ENCODE data around the gene GAB1.

GAB1 gene

DNA sequence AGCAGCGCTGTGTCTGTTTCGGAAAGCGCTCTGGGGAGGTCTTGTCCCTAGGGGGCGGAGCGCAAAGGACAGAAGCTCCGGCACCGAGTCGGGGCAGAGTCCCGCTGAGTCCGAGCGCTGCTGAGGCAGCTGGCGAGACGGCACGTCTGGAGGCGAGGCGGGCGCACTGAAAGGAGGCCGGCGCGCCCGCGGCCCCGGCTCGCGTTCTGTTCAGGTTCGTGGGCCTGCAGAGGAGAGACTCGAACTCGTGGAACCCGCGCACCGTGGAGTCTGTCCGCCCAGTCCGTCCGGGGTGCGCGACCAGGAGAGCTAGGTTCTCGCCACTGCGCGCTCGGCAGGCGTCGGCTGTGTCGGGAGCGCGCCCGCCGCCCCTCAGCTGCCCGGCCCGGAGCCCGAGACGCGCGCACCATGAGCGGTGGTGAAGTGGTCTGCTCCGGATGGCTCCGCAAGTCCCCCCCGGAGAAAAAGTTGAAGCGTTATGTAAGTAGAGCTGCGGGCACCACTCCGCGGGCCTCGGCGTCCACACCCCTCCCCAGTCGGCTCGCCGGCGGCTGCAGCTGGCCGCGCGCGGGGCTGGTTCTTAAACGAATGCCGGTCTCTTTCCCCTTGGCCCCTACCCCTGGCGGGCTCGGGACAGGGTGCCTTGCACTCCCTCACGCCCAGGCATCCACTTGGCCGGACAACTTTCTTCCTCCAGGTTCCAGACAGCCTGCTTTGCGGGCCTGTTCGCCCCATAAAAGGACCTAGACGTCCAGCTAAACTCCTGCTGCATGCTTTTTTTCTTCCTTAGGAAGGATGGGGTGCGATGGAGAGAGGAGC is at the start of gene GAB1:
GAB1 (plus strand) TSS at position 96 of the 819 bp plus-strand sequence; CDS start at position 409, 313 bp downstream.
- DNase-seq (ENCODE audit: low read depth) = no peak

DNA sequence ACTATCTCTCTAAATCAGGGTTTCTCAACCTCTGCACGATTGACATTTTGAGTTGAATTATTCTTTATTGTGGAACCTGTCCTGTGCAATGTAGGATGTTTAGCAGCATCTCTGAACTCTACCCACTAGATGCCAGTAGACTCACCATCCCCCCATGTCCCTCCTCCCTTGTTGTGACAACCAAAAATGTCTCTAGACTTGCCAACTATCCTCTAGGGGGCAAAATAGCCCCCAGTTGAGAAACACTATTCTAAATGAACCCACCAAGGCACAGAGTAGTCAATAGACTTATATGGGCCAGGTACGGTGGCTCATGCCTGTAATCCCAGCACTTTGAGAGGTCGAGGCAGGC is 49.1 kb upstream of the GAB1 start:
- no peak for DNase-seq (ENCODE audit: low read depth)

DNA sequence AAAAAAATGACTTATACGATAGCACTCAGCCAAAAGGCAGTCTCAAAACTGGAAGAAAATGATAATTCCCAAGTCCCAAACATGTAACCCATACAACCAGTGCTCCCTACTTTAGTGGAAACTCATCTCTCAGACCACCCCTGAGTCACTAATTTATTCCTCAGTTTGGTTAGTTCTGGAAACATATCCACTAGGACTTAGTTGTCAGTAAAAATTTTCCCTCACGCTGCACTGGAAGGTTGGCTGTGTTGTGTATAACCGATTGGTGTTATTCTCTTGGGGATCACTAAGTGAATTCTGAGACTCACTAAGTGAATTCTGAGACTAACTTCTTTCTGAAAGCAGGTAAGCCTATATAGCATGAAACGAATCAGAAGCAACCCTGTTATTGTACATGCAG is 48.5 kb upstream of the GAB1 start:
- DNase-seq (ENCODE audit: low read depth) = no peak

DNA sequence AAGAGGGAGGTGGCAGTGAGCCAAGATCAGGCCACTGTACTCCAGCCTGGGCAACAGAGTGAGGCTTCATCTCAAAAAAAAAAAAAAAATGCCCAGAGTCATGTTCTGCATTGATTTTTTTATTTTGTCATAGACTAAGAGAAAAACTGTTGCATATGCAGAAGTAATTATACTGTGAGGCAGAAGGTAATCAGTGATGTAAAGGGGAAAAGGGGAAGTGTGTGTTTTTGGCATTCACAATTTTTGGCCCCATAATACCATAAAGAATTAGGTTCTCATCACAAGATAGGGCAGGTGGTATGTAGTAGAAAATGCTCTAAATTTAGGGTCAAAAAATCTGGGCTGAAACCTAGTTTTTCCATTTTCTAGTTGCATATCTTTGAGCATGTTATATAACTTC is 47.3 kb upstream of the GAB1 start:
- DNase-seq (ENCODE audit: low read depth) = no peak

DNA sequence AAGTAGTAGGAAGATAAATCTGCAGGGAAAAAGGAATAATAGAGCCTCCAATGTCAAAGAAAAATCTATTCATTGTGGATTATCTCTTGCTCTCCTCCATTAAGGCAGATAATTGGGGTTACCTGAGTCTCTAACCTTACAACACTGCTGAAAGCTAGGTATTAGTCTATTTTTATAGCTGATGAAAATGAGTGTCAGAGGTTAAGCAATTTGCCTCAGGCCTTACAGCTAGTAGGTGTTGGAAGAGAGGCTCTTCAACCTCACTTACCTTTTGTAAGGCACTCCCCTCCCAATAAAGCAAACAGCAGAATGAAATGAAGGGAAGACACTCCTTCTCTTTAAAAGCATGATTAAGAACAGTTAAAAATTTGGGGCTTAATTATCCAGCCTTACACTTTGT is 45.4 kb upstream of the GAB1 start:
- no peak for DNase-seq (ENCODE audit: low read depth)

DNA sequence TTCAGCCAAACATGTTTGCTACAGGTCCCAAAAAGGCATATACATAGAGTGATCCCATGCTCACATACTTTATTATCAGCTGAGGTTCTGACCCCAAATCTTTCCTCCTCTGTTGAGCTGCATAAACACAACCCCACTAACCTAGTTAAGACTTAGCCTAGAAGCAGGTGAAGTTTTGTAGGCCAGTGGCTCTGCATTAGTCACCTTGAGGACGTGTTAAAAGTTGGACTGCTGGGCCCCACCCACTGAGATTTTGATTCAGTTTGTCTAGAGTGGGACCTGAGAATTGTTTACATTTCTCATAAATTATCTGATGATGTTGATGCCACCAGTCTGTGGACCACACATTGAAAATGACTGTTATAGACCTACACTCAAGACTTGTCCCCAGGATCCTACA is 43.8 kb upstream of the GAB1 start:
- DNase-seq (ENCODE audit: low read depth) = no peak

DNA sequence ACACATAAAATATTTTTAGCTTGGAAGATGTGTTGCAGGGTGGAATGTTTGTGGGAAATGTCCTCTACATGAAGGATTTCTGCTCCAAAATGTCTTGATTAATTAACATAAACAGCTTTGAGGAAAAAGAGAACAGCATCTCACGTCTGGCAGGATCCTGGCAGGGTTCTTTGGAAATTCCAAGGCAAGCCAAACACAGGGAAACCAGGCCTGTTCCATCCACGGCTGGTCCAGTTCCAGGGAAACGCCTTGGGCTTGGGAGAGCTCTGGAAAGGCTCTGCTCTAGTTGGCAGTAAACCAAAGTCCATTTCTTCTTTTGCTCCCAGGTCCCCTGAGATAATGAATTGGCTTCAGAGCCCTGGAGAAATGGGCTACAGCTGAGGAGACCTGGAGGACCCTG is 42.4 kb upstream of the GAB1 start:
- DNase-seq (ENCODE audit: low read depth) = no peak

DNA sequence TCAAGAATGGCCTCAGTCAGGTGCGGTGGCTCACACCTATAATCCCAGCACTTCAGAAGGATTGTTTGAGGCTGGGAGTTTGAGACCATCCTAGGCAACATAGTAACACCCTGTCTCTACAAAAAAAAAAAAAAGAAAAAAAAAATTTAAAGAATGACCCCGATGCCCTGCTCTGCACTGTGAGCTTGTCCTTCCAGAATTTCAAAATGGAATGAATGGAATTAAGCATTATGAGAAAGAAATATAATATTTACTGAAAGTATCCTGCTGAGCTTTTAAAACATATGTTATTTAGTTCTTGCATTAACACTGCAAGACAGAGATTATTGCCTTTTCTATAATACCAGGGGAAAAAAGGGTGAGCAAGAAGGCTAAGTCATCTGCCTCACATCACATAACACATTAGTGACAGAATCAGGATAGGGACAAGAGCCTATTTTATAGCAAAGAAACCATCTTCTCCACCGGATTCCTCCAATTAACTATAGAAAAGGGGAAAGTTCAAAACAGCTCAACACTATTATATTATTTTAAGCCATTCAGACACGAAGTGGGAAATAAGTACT is 41.9 kb upstream of the GAB1 start:
- DNase-seq (ENCODE audit: low read depth) = no peak

DNA sequence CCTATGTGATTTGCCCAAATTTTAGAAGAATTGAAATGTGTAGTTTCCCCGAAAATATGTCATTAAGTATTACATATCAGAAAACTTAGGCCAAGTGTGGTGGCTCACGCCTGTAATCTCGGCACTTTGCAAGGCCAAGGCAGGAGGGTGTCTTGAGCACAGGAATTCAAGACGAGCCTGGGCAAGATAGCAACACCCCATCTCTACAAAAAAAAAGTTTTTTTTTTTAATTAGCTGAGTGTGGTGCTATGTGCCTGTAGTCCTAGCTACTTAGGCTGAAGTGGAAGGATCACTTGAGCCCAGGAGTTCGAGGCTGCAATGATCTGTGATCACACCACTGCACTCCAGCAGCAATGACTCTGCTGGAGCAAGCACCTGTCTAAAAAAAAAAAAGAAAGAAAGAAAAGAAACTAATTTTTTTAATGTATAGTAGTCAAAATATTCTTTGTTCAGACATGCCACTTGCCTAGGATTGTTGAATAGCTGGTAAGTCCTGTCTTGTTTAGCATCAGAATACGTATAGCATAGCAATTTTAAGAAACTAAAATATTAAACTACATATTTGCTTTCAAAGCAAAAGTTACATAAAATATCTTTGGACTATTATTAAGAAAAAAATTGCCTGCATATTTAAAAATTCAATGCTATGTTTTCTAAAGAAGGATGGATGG is 40.1 kb upstream of the GAB1 start:
- DNase-seq (ENCODE audit: low read depth) = no peak

DNA sequence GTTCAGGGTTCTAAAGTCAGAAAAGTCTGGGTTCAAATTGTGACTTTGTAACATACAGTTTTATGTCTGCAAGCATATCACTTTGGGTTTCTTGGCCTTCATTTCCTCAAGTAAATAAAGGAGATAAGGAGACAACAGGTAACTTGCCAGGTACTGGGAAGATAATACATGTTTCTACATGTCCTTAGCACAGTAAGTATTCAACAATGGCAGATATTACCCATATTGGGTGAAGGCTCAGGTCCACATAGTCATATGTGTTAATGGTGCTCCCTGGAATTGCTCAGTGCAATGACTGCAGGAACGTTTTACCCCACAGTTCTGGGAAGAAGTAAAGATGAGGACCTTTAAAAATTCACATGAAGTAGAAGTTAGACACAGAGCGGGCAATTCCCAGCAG is 35.8 kb upstream of the GAB1 start:
- no peak for DNase-seq (ENCODE audit: low read depth)

DNA sequence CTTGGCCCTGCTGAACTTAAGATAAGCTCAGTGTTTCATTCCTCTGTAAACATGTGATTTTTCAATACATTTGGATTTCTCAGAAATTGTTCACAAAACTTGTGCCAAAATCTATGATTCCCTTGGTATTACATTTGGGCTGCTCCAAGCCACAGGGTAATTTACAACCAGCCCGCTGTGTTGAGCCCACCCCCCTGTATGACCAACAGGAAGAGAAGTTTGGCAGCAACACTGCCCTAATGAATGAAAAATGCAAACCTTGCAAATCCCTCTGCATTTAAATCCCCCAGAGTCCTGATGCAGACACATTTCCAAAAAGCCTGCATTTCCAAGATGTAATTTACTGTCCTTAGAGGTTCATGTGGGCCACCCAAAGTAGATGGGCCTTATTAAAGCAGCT is 34.1 kb upstream of the GAB1 start:
- DNase-seq (ENCODE audit: low read depth) = no peak

DNA sequence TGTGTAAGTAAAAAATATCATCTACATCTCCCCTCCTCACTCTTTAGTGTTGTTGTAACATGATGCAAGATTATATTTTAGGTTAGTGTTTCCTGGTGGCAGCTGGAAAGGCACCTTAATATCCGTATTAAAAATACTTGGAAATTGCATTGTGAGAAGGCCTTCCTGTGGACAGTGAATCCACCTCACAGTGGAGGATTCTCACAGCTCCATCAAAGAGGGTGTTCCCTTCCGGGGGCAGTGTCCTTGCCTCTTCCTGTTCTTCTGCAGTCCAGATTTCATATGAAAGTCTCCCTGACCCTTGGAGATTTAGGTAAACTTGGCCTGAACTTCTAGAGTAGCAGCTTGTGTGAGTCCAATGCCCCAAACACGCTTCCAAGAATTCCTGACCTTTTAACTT is 29.9 kb upstream of the GAB1 start:
- no peak for DNase-seq (ENCODE audit: low read depth)

DNA sequence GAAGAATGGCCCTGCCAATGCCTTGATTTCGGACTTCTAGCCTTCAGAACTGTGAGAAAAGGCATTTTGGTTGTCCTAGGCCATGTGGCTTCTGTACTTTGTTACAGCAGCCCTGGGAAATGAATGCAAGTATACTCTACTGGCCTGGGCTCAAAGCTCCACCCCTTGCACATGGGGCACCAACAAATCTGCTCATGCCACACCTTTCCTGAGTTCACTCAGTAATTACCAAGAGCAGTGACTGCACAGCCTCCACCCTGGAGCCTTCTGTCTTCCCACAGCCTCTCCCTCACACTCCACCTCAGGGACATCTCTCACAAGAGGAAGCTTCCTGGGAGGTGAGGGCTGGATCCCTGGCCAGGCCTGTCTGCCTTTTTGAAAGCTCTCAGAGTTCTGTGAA is 29.1 kb upstream of the GAB1 start:
- no peak for DNase-seq (ENCODE audit: low read depth)

DNA sequence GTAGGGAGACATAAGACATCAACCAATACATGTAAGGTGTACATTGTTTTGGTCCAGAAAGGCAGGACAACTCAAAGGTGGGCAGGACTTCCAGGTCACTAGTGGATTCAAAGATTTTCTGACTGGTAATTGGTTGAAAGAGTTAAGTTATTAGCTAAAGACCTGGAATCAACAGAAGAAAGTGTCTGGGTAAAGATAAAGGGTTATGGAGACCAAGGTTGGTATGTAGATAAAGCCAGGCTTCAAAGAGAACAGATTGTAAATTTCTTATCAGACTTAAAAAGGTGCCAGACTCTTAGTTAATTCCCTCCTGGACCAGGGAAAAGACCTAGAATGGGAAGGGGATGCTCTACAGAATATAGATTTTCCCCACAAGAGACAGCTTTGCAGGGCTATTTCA is 28.3 kb upstream of the GAB1 start:
- no peak for DNase-seq (ENCODE audit: low read depth)

DNA sequence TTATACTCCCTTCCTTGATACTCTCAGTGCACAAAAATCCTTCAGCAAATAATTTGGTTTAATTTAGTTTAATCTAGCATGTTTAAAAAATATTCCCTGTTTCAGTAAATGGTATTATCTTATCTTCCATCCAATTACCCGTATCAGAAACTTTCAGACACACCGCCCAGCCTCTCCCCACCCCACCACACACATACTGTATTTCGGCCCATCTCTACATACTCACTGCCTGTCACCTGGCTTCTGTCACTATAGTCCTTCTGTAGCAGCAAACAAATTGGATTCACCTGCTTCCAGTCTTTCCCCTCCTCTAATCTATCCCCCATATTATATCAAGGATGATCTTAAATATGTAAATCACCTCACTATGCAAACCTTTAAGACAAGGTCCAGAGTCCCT is 24.8 kb upstream of the GAB1 start:
- no peak for DNase-seq (ENCODE audit: low read depth)

DNA sequence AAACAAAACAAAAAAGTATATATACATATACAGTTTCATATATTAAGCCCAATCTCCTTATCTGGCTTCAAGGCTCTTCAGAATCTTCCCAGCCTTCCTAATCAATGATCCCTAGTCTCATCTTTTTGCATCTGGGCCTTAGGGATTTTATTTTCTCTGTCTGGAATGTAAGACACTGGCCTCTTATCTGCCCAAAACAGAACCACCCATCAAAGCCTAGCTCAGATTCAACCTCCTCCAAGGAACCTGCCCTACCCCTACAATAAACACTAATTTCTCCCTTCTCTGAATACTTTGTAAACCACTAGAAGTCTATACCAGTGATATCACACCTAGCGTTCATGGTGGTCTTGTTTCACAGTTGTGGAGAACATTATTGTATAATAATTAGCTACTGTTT is 23.2 kb upstream of the GAB1 start:
- no peak for DNase-seq (ENCODE audit: low read depth)

DNA sequence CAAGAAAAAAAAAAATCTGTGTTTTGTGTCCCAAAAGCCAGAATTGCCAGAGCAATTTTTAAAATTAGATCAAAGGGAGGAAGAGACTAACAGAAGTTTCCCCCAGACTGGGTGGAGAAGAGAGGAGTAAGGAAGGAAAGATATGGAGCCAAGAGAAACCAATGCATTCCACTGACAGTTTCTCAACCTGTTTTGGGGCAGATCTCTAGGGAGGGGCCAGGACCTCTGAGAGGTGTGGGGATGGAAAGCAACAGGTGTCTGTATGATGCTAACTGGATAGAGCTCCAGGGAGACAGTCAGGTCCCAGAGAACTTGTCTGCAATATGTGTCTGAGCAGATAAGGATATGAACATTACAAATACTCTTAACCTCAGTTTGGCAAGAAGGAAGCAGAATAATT is 22.7 kb upstream of the GAB1 start:
- no peak for DNase-seq (ENCODE audit: low read depth)

DNA sequence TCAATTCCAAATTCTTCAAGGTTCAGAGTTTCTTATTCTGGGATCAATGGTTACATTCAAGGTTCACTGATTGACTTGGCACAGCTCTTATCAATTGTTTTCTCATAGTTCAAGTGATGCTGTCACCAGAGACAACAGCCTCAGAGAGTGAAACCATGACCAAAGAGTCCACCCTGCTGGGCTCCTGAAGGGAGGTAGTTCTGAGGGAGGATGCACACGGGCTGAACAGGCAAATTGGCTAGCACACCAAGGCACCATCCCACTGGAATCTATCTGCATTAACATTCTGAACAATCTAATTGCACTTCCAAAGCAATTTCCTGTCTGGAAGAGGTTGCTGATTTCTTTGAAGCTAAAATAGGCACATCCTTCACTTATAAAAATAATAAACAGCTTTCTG is 16.6 kb upstream of the GAB1 start:
- DNase-seq (ENCODE audit: low read depth) = no peak

DNA sequence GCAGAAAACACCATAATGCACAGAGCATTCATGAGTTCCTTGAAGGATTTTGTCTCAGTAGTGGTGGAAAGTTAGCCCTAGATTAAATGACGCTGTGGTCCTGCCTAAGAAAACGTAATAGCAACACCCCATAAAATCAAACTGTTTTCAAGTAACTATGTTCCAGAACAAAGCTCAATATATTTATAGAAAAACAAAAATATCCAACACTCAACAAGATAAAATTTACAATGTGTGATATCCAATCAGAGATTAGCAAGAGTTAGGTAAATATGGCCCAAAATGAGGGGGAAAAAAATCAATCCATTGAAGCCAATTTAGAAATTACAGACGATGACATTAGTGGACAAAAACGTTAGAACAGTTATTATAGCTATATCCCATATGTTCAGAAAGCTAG is 9.9 kb upstream of the GAB1 start:
- DNase-seq (ENCODE audit: low read depth) = no peak

DNA sequence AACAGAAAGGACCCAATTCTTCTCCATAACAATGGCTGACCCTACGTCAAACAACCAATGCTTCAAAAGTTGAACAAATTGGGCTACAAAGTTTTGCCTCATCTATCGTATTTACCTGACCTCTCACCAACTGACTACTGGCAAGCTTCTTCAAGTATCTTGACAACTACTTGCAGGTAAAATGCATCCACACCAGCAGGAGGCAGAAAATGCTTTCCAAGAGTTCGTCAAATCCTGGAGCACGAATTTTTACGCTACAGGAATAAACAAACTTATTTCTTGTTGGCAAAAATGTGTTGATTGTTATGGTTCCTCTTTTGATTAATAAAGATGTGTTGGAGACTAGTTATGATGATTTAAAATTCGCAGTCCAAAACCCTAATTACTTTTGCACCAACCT is 6.7 kb upstream of the GAB1 start:
- DNase-seq (ENCODE audit: low read depth) = no peak

DNA sequence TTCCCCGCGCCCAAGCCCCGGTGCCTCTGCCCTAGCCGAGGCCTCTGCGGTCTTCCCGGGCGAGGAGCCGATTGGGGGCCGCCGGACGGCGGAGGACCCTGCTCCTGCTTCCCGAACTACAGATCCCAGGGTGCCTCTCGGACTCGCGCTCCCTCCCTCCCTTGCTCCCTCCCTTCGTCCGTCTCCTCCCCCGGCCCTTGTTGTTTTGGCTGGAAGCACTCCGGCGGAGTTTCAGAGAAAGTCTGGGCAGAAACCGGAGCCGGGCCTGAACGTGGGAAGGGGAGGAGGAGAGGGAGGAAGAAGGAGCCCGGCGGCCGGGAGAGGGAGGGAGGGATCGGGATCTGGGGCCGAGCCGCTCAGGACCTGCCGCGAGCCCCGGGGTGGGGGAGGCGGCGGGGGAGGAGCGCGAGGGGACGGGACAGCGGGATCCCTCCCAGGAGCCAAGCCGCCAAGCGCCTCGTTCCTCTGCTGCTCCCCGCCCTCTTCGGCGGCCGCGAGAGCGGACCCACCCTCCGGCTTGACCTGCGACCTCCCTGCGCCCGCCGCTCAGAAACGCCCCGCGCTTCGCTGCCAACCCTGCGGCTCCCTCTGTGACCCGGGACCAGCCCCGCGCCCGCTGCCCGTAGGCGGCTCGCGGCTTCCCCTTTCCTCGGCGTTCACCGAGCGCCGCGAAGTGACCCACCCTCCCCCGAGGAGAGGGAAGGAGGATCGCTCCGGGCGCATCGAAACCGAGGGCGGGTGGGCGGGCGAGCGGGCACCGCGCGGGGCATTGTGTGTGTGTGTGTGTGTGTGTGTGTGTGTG is 496 bp upstream of the GAB1 start:
- no peak for DNase-seq (ENCODE audit: low read depth)

DNA sequence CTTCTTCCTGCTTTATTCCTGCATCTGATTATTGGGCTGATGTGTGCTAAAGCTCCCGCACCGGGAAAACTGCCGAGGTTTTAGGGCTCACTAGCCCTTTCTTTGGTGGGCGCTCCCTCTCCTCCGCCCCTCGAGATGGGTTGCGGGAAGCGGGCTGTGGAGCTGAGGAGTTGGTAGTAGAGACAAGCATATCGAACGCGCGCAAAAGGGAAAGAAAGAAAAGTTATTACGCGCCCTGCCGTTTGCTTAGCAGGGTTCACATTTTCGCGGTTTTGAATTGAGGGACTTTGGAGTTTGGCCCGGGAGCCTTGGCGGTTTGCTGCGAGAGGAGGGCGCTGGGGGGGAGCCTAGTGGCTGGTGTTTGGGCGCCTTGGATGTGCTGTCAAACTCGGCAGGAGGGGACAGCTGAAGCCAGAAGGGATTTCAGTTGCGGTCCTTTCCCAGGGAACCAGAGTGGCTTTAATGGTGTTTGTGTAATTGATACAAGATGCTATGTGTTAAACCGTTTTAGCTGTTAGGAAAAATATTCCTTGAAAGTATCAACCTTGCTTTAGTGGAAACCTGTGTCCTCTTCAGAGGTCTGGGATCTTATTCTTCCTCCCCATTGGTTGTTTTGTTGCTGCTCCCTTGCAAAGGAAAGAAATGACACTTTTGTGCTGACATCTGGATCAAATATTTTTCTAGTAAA is 1.1 kb downstream of the GAB1 start:
- no peak for DNase-seq (ENCODE audit: low read depth)
